Gastrocnemius medialis (tissue), 4 donors: ENCODE measurements around the gene ATPAF2.

Source experiments
- CTCF ChIP-seq, 5 experiments: fragments of 450-650 bp in 3 of 5; fragments of 200-600 bp in 2 of 5; sonication (generic) in 2 of 5; IDR thresholded peaks in 4 of 5; conservative IDR thresholded peaks in 1 of 5; 1 replicate in 4 of 5; 2 replicates in 1 of 5; pipeline ENCODE4 v1.5.1; 2016 to 2019; ENCODE audit warnings: antibody characterized with exemption in 5 of 5, mild to moderate bottlenecking in 3 of 5, moderate library complexity in 3 of 5
- POLR2A ChIP-seq, 2 donors: fragments of 450-650 bp; IDR thresholded peaks; one replicate each; pipeline ENCODE4 v1.6.1; 2017; ENCODE audit warnings: antibody characterized with exemption in 2 of 2, mild to moderate bottlenecking in 2 of 2, moderate library complexity in 2 of 2

GRCh38 chr17:18035704-18036103 is 3.3 kb downstream of the ATPAF2 start:
- TF ChIP-seq CTCF (IDR thresholded peaks at IDR 0.05 in 4 of 5, conservative IDR thresholded peaks at IDR 0.05 in 1 of 5) = no peak
- no peak for TF ChIP-seq POLR2A (IDR thresholded peaks at IDR 0.05)
